GM23248 (cell line): Measurements from ENCODE around the gene ARNT2.

Source experiments
- EZH2 ChIP-seq: fragments of 200-600 bp; sonication (generic); IDR thresholded peaks from 2 replicates; pipeline ENCODE4 v1.6.1; 2018; ENCODE audit warnings: antibody characterized with exemption, mild to moderate bottlenecking; ENCODE audit not compliant: insufficient read depth, poor library complexity, severe bottlenecking
- EZH2phosphoT487 ChIP-seq: fragments of 200-600 bp; sonication (generic); IDR thresholded peaks from 2 replicates; pipeline ENCODE4 v1.6.1; 2018; ENCODE audit warnings: antibody characterized with exemption, moderate library complexity, mild to moderate bottlenecking, low read depth; ENCODE audit not compliant: insufficient read depth

- TF ChIP-seq EZH2 (no peak), EZH2phosphoT487 (no peak)
These were observed 216.0 kb downstream of the ARNT2 start for GRCh38 chr15:80620141-80620540.
